Activated CD4-positive, CD25-positive, alpha-beta regulatory T cell (primary cell): ENCODE measurements around the gene HMBS.
A peak's percentile ranks its signal among the peaks of the same experiment; 100 is the strongest.

ENCODE experiments used
- DNase-seq, 4 experiments: peaks; one replicate each; lab custom pipeline; 2025; lab: John Stamatoyannopoulos, UW

The HMBS gene

GRCh38 chr11:119067371-119068222 is 17.1 kb upstream of the HMBS start, which contains the start of gene VPS11:
Gene VPS11, plus strand, starts transcription at chr11:119067818. Its CDS starts 6 bp downstream, at chr11:119067824.
- DNase-seq, result peak; percentile 91 to 96 (median 94)

GRCh38 chr11:119077839-119078238 is 6.8 kb upstream of the HMBS start:
- DNase-seq, result no peak

GRCh38 chr11:119078675-119079420 is 5.8 kb upstream of the HMBS start:
- no peak for DNase-seq

GRCh38 chr11:119081682-119082260 is 2.9 kb upstream of the HMBS start:
- no peak for DNase-seq

GRCh38 chr11:119085437-119085847 is 761 bp downstream of the HMBS start:
- DNase-seq, result no peak

GRCh38 chr11:119087123-119087522 is 2.4 kb downstream of the HMBS start:
- DNase-seq, result no peak

- no peak for DNase-seq
Observed at GRCh38 chr11:119087747-119088241, 3.1 kb downstream of the HMBS start.

GRCh38 chr11:119088406-119088805 is 3.7 kb downstream of the HMBS start:
- DNase-seq, result no peak

- no peak for DNase-seq
Observed at GRCh38 chr11:119089319-119089718, 4.6 kb downstream of the HMBS start.

- DNase-seq, result no peak
Observed at GRCh38 chr11:119091178-119091577, 6.5 kb downstream of the HMBS start.

- no peak for DNase-seq
Observed at GRCh38 chr11:119091966-119092879, 7.5 kb downstream of the HMBS start.

GRCh38 chr11:119092880-119093842 is 8.5 kb downstream of the HMBS start:
- no peak for DNase-seq

- peak in 2 of 4 experiments; percentile 43 to 46 for DNase-seq
Observed at GRCh38 chr11:119093942-119094815, 9.5 kb downstream of the HMBS start.

GRCh38 chr11:119094816-119095065 is 10.1 kb downstream of the HMBS start:
- DNase-seq, result peak in 2 of 4 experiments; percentile 35 to 53

- DNase-seq, result peak; percentile 97 to 98 (median 98)
Observed at GRCh38 chr11:119095066-119095880, 10.6 kb downstream of the HMBS start.

GRCh38 chr11:119099711-119100110 is 15.0 kb downstream of the HMBS start:
- no peak for DNase-seq

- DNase-seq, result no peak
Observed at GRCh38 chr11:119100246-119100970, 15.7 kb downstream of the HMBS start.
